IMR-90 (cell line): Measurements from ENCODE around the gene UBE2E2. TPM values are rescaled to one million over a fixed set of nuclear protein-coding genes. Genes with fewer than 3 reads are reported as not detected.
A peak's percentile ranks its signal among the peaks of the same experiment; 100 is the strongest.

Experiments
- ATAC-seq: fragments of 200-7000 bp; cut with Tn5 transposase; 2 replicates; pipeline ENCODE4 v1.9.1; 2020; ENCODE audit warnings: low read depth, mild to moderate bottlenecking, moderate library complexity
- BruUV-seq: library from RNA; stranded (reverse); fragments of 400-500 nt; replicated peaks from 2 replicates; lab custom pipeline; 2021; lab: Mats Ljungman, UMichigan
- CTCF ChIA-PET: fragments of 300-600 bp; formaldehyde crosslinking; extraction: SDS; loops from one replicate; lab custom pipeline; 2021; ENCODE audit warnings: antibody characterized with exemption; lab: Yijun Ruan, JAX
- POLR2A ChIA-PET: fragments of 300-600 bp; sonication (Branson Sonifier 250); formaldehyde crosslinking; loops from one replicate; lab custom pipeline; 2022; ENCODE audit warnings: antibody characterized with exemption; ENCODE audit not compliant: unreplicated experiment; lab: Charles Lee
- DNase-seq: peaks from one replicate; pipeline ENCODE4 v3.0.0; 2013
- H2AFZ ChIP-seq: replicated peaks from 2 replicates; pipeline ENCODE3; 2013; ENCODE audit warnings: low read length, mild to moderate bottlenecking; ENCODE audit not compliant: poor library complexity
- H2AK5ac ChIP-seq: 2 replicates; pipeline ENCODE4 v1.6.1; 2013; ENCODE audit warnings: low read depth, low read length, inconsistent platforms
- H2AK9ac ChIP-seq: replicated peaks from 2 replicates; pipeline ENCODE3; 2013; ENCODE audit warnings: mild to moderate bottlenecking, low read depth, low read length, moderate library complexity; ENCODE audit not compliant: poor library complexity
- H2BK120ac ChIP-seq: 2 replicates; pipeline ENCODE4 v1.6.1; 2013; ENCODE audit warnings: low read depth, low read length, inconsistent platforms
- H2BK15ac ChIP-seq: 3 replicates; pipeline ENCODE4 v1.6.1; 2013; ENCODE audit warnings: low read depth, low read length, inconsistent platforms
- H2BK20ac ChIP-seq: 2 replicates; pipeline ENCODE4 v1.6.1; 2013; ENCODE audit warnings: low read depth, mild to moderate bottlenecking, inconsistent platforms, low read length, moderate library complexity
- H2BK5ac ChIP-seq: 2 replicates; pipeline ENCODE4 v1.6.1; 2013; ENCODE audit warnings: mild to moderate bottlenecking, low read depth, low read length, inconsistent platforms; ENCODE audit not compliant: poor library complexity, severe bottlenecking
- H3K14ac ChIP-seq: replicated peaks from 2 replicates; pipeline ENCODE4 v1.6.1; 2013; ENCODE audit warnings: low read depth, low read length, inconsistent platforms
- H3K18ac ChIP-seq: 2 replicates; pipeline ENCODE4 v1.6.1; 2013; ENCODE audit warnings: low read depth, low read length, control low read depth
- H3K23ac ChIP-seq: 2 replicates; pipeline ENCODE4 v1.6.1; 2013; ENCODE audit warnings: low read depth, low read length, inconsistent platforms
- H3K27ac ChIP-seq: 2 replicates; pipeline ENCODE4 v1.5.1; 2013; ENCODE audit warnings: mild to moderate bottlenecking, control low read depth, low read length; ENCODE audit not compliant: insufficient read depth
- H3K27me3 ChIP-seq: 2 replicates; pipeline ENCODE4 v1.6.1; 2013; ENCODE audit warnings: low read length; ENCODE audit not compliant: control insufficient read depth, insufficient read depth
- H3K36me3 ChIP-seq: 2 replicates; pipeline ENCODE4 v1.6.1; 2013; ENCODE audit warnings: low read length, mixed read lengths; ENCODE audit not compliant: control insufficient read depth, insufficient read depth
- H3K4ac ChIP-seq: 2 replicates; pipeline ENCODE4 v1.6.1; 2013; ENCODE audit warnings: low read depth, low read length, inconsistent platforms
- H3K4me1 ChIP-seq: 2 replicates; pipeline ENCODE4 v1.6.1; 2013; ENCODE audit warnings: low read length, mixed read lengths; ENCODE audit not compliant: control insufficient read depth, insufficient read depth
- H3K4me2 ChIP-seq: 2 replicates; pipeline ENCODE4 v1.6.1; 2013; ENCODE audit warnings: low read depth, mild to moderate bottlenecking, control low read depth, low read length, moderate library complexity
- H3K4me3 ChIP-seq: 2 replicates; pipeline ENCODE4 v1.5.1; 2013; ENCODE audit warnings: low read depth, mild to moderate bottlenecking, control low read depth, low read length, moderate library complexity; ENCODE audit not compliant: insufficient read depth
- H3K56ac ChIP-seq: 2 replicates; pipeline ENCODE4 v1.6.1; 2013; ENCODE audit warnings: low read length, inconsistent platforms; ENCODE audit not compliant: insufficient read depth; ENCODE audit errors: extremely low read depth
- H3K79me1 ChIP-seq, 2 experiments: 2 replicates each; pipeline ENCODE4 v1.6.1; 2013; ENCODE audit warnings: low read length in 2 of 2, inconsistent platforms in 1 of 2, low read depth in 1 of 2
- H3K9ac ChIP-seq: 2 replicates; pipeline ENCODE4 v1.6.1; 2013; ENCODE audit warnings: low read depth, low read length, control low read depth
- H3K9me1 ChIP-seq: 2 replicates; pipeline ENCODE4 v1.6.1; 2013; ENCODE audit warnings: low read length, inconsistent platforms; ENCODE audit not compliant: insufficient read depth
- H3K9me3 ChIP-seq: 2 replicates; pipeline ENCODE4 v1.6.1; 2013; ENCODE audit warnings: low read length; ENCODE audit not compliant: control insufficient read depth, insufficient read depth
- H4K20me1 ChIP-seq: 2 replicates; pipeline ENCODE4 v1.6.1; 2013; ENCODE audit warnings: low read length, inconsistent platforms; ENCODE audit not compliant: insufficient read depth
- H4K5ac ChIP-seq: 2 replicates; pipeline ENCODE4 v1.6.1; 2013; ENCODE audit warnings: mild to moderate bottlenecking, low read depth, low read length, control low read depth
- H4K8ac ChIP-seq, 2 experiments: 2 replicates each; pipeline ENCODE4 v1.6.1; 2013; ENCODE audit warnings: low read depth in 2 of 2, low read length in 2 of 2, control low read depth in 1 of 2, inconsistent platforms in 1 of 2
- H4K91ac ChIP-seq: 2 replicates; pipeline ENCODE4 v1.6.1; 2013; ENCODE audit warnings: low read depth, low read length, inconsistent platforms; ENCODE audit not compliant: insufficient read depth
- BHLHE40 ChIP-seq: fragments of 150-350 bp; IDR thresholded peaks from 2 replicates; pipeline ENCODE4 v1.6.1; 2016; ENCODE audit warnings: mild to moderate bottlenecking, low read depth, low read length
- CEBPB ChIP-seq: IDR thresholded peaks from 2 replicates; pipeline ENCODE4 v1.6.1; 2012; ENCODE audit warnings: low read depth, low read length, improper control_type of control experiment
- CHD1 ChIP-seq: IDR thresholded peaks from 2 replicates; pipeline ENCODE4 v1.6.1; 2012; ENCODE audit warnings: low read depth, low read length, improper control_type of control experiment
- CTCF ChIP-seq: conservative IDR thresholded peaks from 2 replicates; pipeline ENCODE4 v1.5.1; 2012; ENCODE audit warnings: mild to moderate bottlenecking, low read depth, low read length, improper control_type of control experiment
- FOS ChIP-seq: fragments of 150-350 bp; IDR thresholded peaks from 2 replicates; pipeline ENCODE4 v1.6.1; 2016; ENCODE audit warnings: low read depth, low read length
- MAFK ChIP-seq: IDR thresholded peaks from 2 replicates; pipeline ENCODE4 v1.6.1; 2012; ENCODE audit warnings: low read depth, low read length, improper control_type of control experiment
- MAZ ChIP-seq: IDR thresholded peaks from 2 replicates; pipeline ENCODE4 v1.6.1; 2012; ENCODE audit warnings: low read depth, mild to moderate bottlenecking, low read length, improper control_type of control experiment, moderate library complexity, borderline replicate concordance
- MXI1 ChIP-seq: IDR thresholded peaks from 2 replicates; pipeline ENCODE4 v1.6.1; 2012; ENCODE audit warnings: low read depth, mild to moderate bottlenecking, low read length, moderate library complexity, borderline replicate concordance
- NFE2L2 ChIP-seq: fragments of 150-350 bp; IDR thresholded peaks from 2 replicates; pipeline ENCODE4 v1.6.1; 2016; ENCODE audit warnings: low read depth, mild to moderate bottlenecking, low read length
- POLR2A ChIP-seq: IDR thresholded peaks from 2 replicates; pipeline ENCODE4 v1.6.1; 2012; ENCODE audit warnings: mild to moderate bottlenecking, low read depth, low read length
- RAD21 ChIP-seq: IDR thresholded peaks from 2 replicates; pipeline ENCODE4 v1.6.1; 2012; ENCODE audit warnings: low read length, improper control_type of control experiment
- RCOR1 ChIP-seq: IDR thresholded peaks from 2 replicates; pipeline ENCODE4 v1.6.1; 2012; ENCODE audit warnings: mild to moderate bottlenecking, low read length, improper control_type of control experiment; ENCODE audit not compliant: insufficient replicate concordance
- RFX5 ChIP-seq: IDR thresholded peaks from 2 replicates; pipeline ENCODE4 v1.8.0; 2012; ENCODE audit warnings: low read depth, mild to moderate bottlenecking, low read length, moderate library complexity
- SMC3 ChIP-seq: fragments of 150-350 bp; IDR thresholded peaks from 2 replicates; pipeline ENCODE4 v1.6.1; 2016; ENCODE audit warnings: low read depth, mild to moderate bottlenecking, antibody characterized with exemption, low read length, moderate library complexity
- USF2 ChIP-seq: fragments of 150-350 bp; IDR thresholded peaks from 2 replicates; pipeline ENCODE4 v1.6.1; 2017; ENCODE audit warnings: mild to moderate bottlenecking, antibody characterized with exemption, low read length, low read depth
- WGBS, 2 experiments: methylation state at CpG; one replicate each; pipeline versions ENCODE4 v1.1.5 to v1.1.7; 2013; ENCODE audit warnings: missing lambda C conversion rate in 2 of 2; ENCODE audit not compliant: insufficient read length in 1 of 2; ENCODE audit errors: extremely low coverage in 2 of 2; 5-methylcytosine and 5-hydroxymethylcytosine counted together
- dilution Hi-C: fragments of 300-500 bp; cut with HindIII; formaldehyde crosslinking; loops from one replicate; pipeline ENCODE4 v1.14.3; 2018; ENCODE audit warnings: low sequenced_read_pairs; ENCODE audit not compliant: unreplicated experiment
- in situ Hi-C: fragments of 300-500 bp; cut with MboI; formaldehyde crosslinking; loops from 3 replicates; pipeline ENCODE4 v1.14.3; 2019; ENCODE audit warnings: low sequenced_read_pairs, inconsistent platforms, mixed read lengths
- intact Hi-C: fragments of 100-400 bp; cut with micrococcal nuclease; formaldehyde crosslinking; loops from 2 replicates; pipeline ENCODE4 v1.10.0; 2022
- polyA plus RNA-seq, 3 experiments: library from polyadenylated mRNA; depleted of rRNA; stranded (reverse); fragments of >200 nt; gene quantifications; 2 replicates each; pipeline ENCODE4 v1.2.3, GENCODE V29; 2012; ENCODE audit warnings: low replicate concordance in 1 of 3
- total RNA-seq: library from RNA; depleted of rRNA; stranded (reverse); fragments of >200 nt; gene quantifications from 2 replicates; pipeline ENCODE4 v1.2.3, GENCODE V29; 2012
- TF ChIP-seq, protein P1 (sequence below): fragments of 150-350 bp; IDR thresholded peaks from 2 replicates; pipeline ENCODE4 v1.6.1; 2016; ENCODE audit warnings: low read depth, mild to moderate bottlenecking, low read length, moderate library complexity, borderline replicate concordance

Gene UBE2E2
- total and polyA plus RNA-seq, 2 of the 4 experiments (the other 2 are of a cell fraction): 18.6 to 32.7 TPM

DNA sequence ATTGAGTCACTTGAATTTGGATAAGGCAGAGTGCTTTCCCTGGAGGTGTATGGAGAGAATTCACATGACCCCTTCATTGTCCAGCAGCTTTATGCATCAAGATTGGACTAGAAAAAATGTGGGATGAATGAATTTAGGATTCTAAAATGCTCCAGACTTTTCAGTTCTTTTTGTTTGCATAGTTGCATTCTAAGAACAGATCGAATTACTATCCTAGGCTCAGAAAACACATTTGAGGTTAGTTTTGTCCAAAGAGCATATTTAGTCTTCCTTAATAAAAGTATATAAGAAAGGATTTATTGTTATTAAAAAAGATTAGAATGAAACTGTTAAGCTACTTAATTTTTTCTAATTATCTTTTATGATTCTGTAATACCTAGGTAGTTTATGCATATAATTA lies 127.4 kb downstream of the UBE2E2 start:
- H2AK9ac ChIP-seq: no peak overlapping the region
- H3K36me3 ChIP-seq: no peaks in the 10 kb centered on the region
- TF ChIP-seq CTCF (no peak), BHLHE40 (no peak), POLR2A (no peak), SMC3 (no peak), MXI1 (no peak), CEBPB (no peak), FOS (no peak), USF2 (no peak), RFX5 (no peak), CHD1 (no peak), MAFK (no peak), RAD21 (no peak), RCOR1 (no peak), NFE2L2 (no peak), MAZ (no peak)
- TF ChIP-seq, protein P1, sequence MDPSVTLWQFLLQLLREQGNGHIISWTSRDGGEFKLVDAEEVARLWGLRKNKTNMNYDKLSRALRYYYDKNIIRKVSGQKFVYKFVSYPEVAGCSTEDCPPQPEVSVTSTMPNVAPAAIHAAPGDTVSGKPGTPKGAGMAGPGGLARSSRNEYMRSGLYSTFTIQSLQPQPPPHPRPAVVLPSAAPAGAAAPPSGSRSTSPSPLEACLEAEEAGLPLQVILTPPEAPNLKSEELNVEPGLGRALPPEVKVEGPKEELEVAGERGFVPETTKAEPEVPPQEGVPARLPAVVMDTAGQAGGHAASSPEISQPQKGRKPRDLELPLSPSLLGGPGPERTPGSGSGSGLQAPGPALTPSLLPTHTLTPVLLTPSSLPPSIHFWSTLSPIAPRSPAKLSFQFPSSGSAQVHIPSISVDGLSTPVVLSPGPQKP: no peak
- dilution Hi-C loops (no loop called here), in situ Hi-C loops (no loop called here), intact Hi-C loops (no loop called here)
- no peak overlapping the region for H3K4ac ChIP-seq
- H3K27me3 ChIP-seq: no peaks in the 10 kb centered on the region
- ChIA-PET POLR2A (no interaction called here), CTCF (interaction anchor here (0.6 kb wide), 1 partner anchor 11 kb away, joined by 6 read pairs; no protein-coding TSS in a partner anchor)
- 0 out of 2 replicates have a peak, but pooled peaks cover 2% of the 10 kb centered on the region for H3K9me1 ChIP-seq
- H3K4me3 ChIP-seq: no peak overlapping the region
- H2AK5ac ChIP-seq: no peak overlapping the region
- no peak overlapping the region for H2BK120ac ChIP-seq
- no peak overlapping the region for H3K4me2 ChIP-seq
- no peak overlapping the region for H4K5ac ChIP-seq
- no peak overlapping the region for H4K91ac ChIP-seq
- no peak overlapping the region for H2AFZ ChIP-seq
- H2BK15ac ChIP-seq: no peak overlapping the region
- H3K79me1 ChIP-seq: peaks cover 3 to 4% of the 10 kb centered on the region in 2 experiments; a peak in 1 of 4 replicates
- no peak overlapping the region for H3K23ac ChIP-seq
- WGBS, 2 experiments: no CpG with 5 or more reads among the region's 1 CpG
- H3K14ac ChIP-seq: no peak overlapping the region
- no peak overlapping the region for H3K9ac ChIP-seq
- BruUV-seq: no TSS peak
- H4K20me1 ChIP-seq: no peaks in the 10 kb centered on the region; the same call in 1 of the 2 replicates
- no peak overlapping the region for H4K8ac ChIP-seq
- ATAC-seq (no peak), DNase-seq (peak; percentile 11)
- H2BK5ac ChIP-seq: no peak overlapping the region
- H2BK20ac ChIP-seq: no peak overlapping the region
- H3K27ac ChIP-seq: no peak overlapping the region
- H3K56ac ChIP-seq: no peak overlapping the region
- H3K4me1 ChIP-seq: peaks cover 2% of the 10 kb centered on the region
- H3K9me3 ChIP-seq: no peaks in the 10 kb centered on the region
- no peak overlapping the region for H3K18ac ChIP-seq
